HG03439 (cell line): ENCODE measurements around the gene AQP1.

Source experiments
- ATAC-seq: cut with Tn5 transposase; IDR thresholded peaks from one replicate; pipeline ENCODE4 v1.9.1; 2021; ENCODE audit warnings: mild to moderate bottlenecking, moderate library complexity; ENCODE audit not compliant: unreplicated experiment

Gene AQP1

GRCh38 chr7:30918676-30919075, 7.0 kb downstream of the AQP1 start:
- ATAC-seq, result no peak

DNA sequence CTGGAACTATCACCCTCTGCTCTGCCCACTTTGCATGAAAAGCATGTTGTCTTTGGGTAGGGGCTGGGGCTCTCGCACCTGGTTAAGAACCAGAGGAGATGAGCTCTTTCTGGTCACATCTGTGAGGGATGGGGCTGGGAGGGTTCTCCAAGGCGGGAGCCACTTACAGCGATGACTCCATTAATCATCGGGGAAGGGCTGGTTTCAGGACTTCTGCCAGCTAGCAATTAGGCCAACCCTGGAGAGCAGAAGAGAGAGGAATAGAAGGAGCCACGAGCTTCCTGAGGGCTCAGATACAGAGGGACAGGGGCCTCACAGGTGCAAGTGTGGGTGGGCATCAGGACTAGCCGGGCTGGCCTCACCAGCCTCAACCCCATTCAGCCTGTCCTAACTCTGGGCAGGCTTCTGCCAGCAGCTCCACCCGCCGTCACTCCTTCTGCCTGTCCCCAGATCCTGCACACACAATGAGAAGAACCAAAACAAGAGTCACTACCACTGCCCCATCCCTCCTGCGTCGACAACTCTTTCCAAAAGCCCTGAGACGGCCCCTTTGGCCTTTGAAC, 8.4 kb downstream of the AQP1 start:
- no peak for ATAC-seq

- ATAC-seq, result no peak
Measured at GRCh38 chr7:30920584-30921539, 9.2 kb downstream of the AQP1 start.

GRCh38 chr7:30921540-30922401, 10.1 kb downstream of the AQP1 start:
- ATAC-seq, result no peak

- no peak for ATAC-seq
Measured at GRCh38 chr7:30922596-30922995, 10.9 kb downstream of the AQP1 start.

GRCh38 chr7:30923009-30923773, 11.5 kb downstream of the AQP1 start:
- ATAC-seq, result no peak

DNA sequence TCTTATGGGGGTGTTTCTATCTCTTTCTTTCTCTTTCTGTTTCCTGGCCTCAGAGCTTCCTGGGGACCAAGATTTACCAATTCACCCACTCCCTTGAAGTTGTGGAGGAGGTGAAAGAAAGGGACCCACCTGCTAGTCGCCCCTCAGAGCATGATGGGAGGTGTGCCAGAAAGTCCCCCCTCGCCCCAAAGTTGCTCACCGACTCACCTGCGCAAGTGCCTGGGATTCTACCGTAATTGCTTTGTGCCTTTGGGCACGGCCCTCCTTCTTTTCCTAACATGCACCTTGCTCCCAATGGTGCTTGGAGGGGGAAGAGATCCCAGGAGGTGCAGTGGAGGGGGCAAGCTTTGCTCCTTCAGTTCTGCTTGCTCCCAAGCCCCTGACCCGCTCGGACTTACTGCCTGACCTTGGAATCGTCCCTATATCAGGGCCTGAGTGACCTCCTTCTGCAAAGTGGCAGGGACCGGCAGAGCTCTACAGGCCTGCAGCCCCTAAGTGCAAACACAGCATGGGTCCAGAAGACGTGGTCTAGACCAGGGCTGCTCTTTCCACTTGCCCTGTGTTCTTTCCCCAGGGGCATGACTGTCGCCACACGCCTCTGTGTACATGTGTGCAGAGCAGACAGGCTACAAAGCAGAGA, 12.2 kb downstream of the AQP1 start:
- no peak for ATAC-seq

GRCh38 chr7:30924624-30925023, 13.0 kb downstream of the AQP1 start:
- no peak for ATAC-seq

DNA sequence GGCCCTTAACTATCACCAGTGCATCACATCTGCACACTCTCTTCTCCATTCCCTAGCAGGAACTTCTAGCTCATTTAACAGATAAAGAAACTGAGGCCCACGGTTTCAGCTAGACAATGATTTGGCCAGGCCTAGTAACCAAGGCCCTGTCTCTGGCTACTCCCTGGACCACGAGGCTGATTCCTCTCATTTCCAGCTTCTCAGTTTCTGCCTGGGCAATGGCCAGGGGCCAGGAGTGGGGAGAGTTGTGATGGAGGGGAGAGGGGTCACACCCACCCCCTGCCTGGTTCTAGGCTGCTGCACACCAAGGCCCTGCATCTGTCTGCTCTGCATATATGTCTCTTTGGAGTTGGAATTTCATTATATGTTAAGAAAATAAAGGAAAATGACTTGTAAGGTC, 13.5 kb downstream of the AQP1 start:
- no peak for ATAC-seq

- no peak for ATAC-seq
Measured at GRCh38 chr7:30925913-30926312, 14.3 kb downstream of the AQP1 start.

- no peak for ATAC-seq
Measured at GRCh38 chr7:30926313-30926712, 14.7 kb downstream of the AQP1 start.

DNA sequence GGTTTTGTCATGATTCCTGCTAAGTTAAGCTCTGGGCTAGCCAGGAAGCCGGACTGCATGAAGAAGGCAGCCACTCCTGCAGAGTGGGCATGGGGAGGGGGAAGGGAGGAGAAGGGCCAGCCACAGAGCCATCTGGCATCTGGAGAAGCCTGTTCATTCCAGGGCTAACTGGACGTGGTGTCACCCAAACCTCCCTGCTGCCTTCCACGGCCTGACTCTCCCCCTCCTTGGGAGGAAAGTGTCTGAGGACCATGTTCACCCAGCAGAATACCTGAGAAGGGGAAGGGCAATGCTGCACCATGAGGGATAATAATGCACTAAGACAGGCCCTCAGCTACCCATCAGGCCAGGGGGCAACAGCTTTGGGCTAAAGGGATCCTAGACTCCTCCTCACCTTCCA, 15.4 kb downstream of the AQP1 start:
- ATAC-seq, result no peak

DNA sequence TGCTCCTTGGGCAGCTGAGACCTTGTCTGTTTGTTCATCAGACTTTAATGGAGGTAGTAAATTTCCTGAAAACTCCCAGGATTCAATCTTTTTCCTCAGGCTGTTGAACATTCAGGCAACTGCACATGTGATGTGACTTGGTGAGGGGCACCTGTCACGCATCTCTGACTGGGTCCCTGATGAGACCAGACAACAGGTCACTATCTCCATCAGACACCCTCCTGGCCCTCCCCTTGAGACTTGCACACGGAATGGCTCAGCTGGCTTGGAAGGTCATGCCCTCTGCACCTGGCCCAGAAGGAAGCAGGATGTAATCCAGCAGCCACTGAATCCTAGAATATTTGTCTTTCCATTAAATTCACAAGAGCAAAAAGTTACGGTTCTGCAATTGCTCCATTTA, 15.9 kb downstream of the AQP1 start:
- ATAC-seq, result no peak

DNA sequence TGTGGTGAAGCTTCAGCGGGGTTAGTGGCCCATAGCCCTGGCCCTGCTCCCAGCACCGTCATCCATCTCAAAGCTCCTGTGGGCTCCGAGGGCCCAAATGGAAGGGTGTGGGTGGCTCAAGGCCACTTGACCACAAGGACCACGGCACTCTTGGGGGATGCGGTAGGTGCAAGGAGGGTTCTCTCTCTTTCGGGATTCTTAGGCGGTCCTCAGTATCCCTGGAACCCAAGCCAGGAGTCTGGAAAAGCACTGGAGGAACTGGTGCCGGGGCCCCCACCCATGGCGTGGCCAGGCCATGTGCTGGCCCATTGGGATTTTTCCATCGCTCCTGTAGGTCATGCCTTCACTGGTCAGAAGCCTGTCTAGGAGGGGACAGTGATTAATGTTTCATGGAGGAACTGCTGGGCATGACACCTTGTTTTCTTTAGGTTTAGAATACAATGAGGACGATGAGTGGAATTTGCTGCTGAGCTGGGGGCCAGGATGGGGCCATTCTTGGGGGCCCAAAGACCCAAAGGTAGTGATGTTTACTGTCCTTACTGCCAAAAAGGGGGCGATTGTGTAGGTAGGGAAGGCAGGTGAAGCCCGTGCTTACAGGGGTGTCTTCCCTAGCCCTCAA, 16.7 kb downstream of the AQP1 start:
- no peak for ATAC-seq

GRCh38 chr7:30929686-30930085, 18.0 kb downstream of the AQP1 start:
- ATAC-seq, result no peak

- ATAC-seq, result no peak
Measured at GRCh38 chr7:30930621-30931020, 19.0 kb downstream of the AQP1 start.

DNA sequence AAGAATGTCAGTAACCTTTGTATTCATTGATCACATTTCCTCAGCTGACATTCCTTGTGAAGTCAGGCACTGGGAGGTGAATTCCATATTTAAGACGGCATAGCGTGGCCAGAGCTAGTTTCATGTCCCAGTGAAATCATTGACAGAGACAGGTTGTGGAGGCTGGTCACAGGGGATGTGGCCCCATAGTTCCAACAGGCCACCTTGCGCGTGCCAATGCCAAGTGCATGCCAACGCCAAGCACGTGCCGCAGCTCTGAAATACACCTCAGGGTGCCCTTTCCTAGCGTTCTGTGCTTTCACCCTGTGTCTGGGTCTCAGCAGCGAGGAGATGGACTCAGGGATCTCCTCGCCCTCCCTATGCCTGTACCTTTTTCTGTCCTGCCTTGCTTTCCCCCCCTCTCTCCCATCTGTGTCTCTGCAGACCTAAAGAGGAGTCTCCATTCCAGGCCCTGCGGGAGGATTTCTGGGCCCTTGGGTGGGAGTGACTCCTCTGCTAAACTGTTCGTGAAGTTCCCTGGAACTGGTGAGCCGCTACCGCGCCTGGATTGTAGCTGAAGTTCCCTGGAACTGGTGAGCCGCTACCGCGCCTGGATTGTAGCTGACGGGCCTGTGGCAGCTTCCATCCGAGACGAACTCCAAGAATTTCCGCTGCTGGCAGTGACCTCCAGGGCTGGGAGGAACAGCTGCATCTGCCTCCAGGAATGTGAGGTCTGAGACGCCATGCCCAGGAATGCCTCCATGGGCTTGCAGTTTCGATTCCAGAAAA, 19.7 kb downstream of the AQP1 start:
- no peak for ATAC-seq

- ATAC-seq, result no peak
Measured at GRCh38 chr7:30931929-30932540, 20.4 kb downstream of the AQP1 start.

DNA sequence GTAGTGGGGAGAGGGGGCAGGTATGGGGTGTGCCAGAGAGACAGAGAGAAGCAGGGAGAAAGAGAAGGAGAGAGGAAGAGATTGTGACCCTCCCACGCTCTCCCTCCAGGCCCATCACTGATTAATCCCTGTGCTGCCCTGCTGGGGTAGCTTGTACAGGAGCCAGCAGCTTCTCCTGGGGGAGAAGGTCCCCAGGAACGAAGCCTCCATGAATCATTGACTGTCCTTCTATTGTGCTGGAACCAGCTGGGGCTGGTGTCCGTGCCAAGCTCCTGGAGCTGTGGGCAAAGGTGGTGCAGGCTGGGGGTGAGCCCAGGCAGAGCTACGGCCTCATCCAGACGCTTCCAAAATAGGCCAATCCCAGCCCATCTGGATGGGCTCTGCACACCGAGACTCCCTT, 20.9 kb downstream of the AQP1 start:
- no peak for ATAC-seq
